Measurements from ENCODE around the gene PPIL1.
"Not testable (repeated sequence)": the region's sequence is repeated elsewhere in the genome, so short reads cannot be mapped to it uniquely, and the experiment has no call there.

PPIL1 gene

GRCh38 chr6:36813047-36813446, 61.6 kb downstream of the PPIL1 start:
- DNase-seq = not testable (repeated sequence)

DNA sequence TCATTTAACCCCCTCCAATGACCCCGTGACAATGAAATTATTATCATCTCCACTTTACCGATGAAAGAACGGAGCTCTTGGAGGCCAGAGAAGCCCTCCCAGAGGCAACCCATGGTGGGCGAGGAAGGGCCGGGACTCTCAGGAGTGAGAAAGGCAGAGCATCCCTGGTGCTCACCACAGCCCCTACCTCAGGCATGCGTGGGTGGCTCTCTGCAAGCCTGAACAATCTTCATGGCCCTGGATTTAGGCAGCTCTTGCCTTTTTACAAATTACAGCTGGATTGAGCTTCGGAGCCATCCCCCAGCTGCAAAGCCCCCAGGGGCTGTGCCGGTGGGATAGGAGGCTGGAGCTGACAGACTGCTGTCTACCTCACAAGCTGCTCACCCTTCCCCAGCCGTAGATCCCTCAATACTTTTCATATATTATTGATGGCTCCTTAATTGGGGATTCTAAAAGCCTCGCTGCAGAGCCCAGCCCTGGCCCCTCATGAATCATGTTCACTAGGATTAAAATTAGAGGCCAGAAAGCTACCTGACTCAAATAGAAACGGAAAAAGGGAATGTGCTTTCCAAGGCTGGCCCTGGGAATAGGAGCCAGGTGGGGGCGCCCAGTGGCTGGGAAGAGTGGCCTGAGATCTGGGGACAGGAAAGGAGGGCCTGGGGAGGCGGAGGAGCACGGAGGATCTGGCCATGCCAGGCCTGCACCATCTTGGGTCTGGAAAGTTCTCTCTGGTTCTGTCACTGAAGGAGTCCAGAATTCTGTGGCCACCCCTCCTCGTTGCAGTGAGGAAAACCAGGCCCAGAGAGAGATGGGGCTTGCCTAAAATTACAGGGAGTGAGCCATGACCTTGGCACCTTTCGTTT, 64.4 kb downstream of the PPIL1 start:
- DNase-seq = no peak

GRCh38 chr6:36809156-36809555, 65.4 kb downstream of the PPIL1 start:
- DNase-seq = no peak

GRCh38 chr6:36808634-36809033, 66.0 kb downstream of the PPIL1 start:
- DNase-seq = no peak

- no peak for DNase-seq
Observed at GRCh38 chr6:36807750-36808149, 66.9 kb downstream of the PPIL1 start.

- DNase-seq = no peak
Observed at GRCh38 chr6:36807143-36807542, 67.5 kb downstream of the PPIL1 start.

DNA sequence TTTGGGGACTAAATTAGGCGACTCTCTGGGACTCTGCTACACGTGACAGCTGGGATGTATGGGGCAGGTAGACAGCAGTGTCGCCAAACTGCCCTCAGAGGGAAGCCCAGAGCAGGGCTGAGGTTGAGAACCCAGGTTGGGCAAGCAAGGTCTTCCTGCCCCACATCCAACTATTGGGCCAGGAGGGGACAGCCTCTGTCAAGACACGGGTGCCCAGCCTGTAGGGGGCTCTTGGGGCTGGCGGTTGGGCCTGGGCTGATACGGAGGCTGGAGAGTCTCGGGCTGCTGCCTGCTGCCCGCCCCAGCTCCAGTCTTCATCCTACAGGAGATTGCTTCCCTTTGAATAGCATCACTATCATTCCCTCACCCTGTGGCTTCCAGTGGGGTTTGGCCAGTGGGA, 68.7 kb downstream of the PPIL1 start:
- DNase-seq = no peak

- no peak for DNase-seq
Observed at GRCh38 chr6:36805096-36805797, 69.4 kb downstream of the PPIL1 start.
